Activated T-cell treated with anti-CD3 and anti-CD28 coated beads, Interleukin-2, amount 50 U/mL, for 72 hours (primary cell): ENCODE results near the gene STXBP4. TPM values are rescaled to one million over a fixed set of nuclear protein-coding genes. Genes with fewer than 3 reads are reported as not detected.

Experiments
- ATAC-seq, 2 donors: fragments of 150-1000 bp; cut with Tn5 transposase; replicated peaks in 1 of 2; 2 replicates each; pipeline ENCODE4 v1.10.0; 2021; ENCODE audit warnings: moderate library complexity in 2 of 2, mild to moderate bottlenecking in 1 of 2
- DNase-seq, 2 donors: peaks; one replicate each; pipeline ENCODE4 v3.0.0; 2021 to 2022; ENCODE audit warnings: mixed read lengths in 1 of 2
- H3K27ac Mint-ChIP-seq: one replicate; pipeline ENCODE4 v1.8.0; 2022; ENCODE audit warnings: mild to moderate bottlenecking, moderate library complexity, mixed read lengths
- H3K27me3 Mint-ChIP-seq: one replicate; pipeline ENCODE4 v1.8.0; 2022; ENCODE audit warnings: low read depth, mixed read lengths
- H3K36me3 Mint-ChIP-seq, 2 donors: one replicate each; pipeline ENCODE4 v1.8.0; 2022; ENCODE audit warnings: mixed read lengths in 2 of 2, mild to moderate bottlenecking in 1 of 2; ENCODE audit not compliant: insufficient read depth in 2 of 2
- H3K4me1 Mint-ChIP-seq: one replicate; pipeline ENCODE4 v1.8.0; 2022; ENCODE audit warnings: low read depth, mixed read lengths
- H3K4me3 Mint-ChIP-seq, 2 donors: one replicate each; pipeline ENCODE4 v1.8.0; 2022; ENCODE audit warnings: mild to moderate bottlenecking in 2 of 2, mixed read lengths in 2 of 2, moderate library complexity in 2 of 2
- H3K9me3 Mint-ChIP-seq, 2 donors: one replicate each; pipeline ENCODE4 v1.8.0; 2022; ENCODE audit warnings: mixed read lengths in 2 of 2
- total RNA-seq, 2 donors: library from RNA; stranded (reverse); gene quantifications; one replicate each; pipeline ENCODE4 v1.2.3, GENCODE V29; 2022

Gene STXBP4
- total RNA-seq, 2 donors from 2014 or later = 6.3 to 6.4 TPM

DNA sequence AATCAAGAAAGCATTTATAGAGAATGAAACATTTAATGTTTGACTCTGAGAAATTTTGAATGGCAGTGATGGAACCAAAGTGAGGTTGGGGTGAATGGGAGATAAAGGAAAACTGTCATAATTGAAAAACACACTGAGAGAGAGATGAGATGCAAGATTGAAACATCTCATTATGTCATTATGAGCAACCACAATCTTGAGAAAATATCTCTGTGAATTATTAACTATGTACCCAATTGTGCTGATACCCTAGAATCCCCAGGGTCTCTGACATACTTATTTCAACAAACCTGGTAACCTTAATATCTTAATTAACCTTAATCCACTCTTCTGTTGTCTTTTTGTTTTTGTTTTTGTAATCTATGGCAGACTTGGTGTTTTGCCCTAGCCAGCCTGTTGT is 152.7 kb downstream of the STXBP4 start:
- no peaks in the 10 kb centered on the region for H3K4me1 Mint-ChIP-seq
- no peak for DNase-seq
- ATAC-seq = no peak
- H3K27me3 Mint-ChIP-seq = no peaks in the 10 kb centered on the region
- H3K36me3 Mint-ChIP-seq = no peaks in the 10 kb centered on the region
- H3K4me3 Mint-ChIP-seq = no peak overlapping the region
- no peaks in the 10 kb centered on the region for H3K9me3 Mint-ChIP-seq
- H3K27ac Mint-ChIP-seq = no peak overlapping the region

DNA sequence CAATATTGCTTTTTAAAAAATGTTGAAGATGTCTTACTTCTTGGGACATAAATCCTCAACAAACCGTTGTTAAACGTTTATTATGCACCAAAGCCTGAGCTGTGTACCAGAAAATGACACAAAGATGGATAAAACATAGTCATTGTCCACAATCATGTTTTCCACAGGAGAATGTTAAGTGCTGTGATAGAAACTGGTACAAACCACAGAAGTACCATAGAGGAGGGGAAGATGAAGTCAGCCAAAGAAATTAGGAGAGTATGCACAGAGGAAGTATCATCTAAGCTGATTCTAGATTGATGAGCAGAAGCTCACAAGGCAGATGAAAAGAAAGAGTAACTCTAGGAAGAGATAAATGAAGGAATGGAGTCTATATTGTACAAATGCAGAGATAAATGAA is 153.5 kb downstream of the STXBP4 start:
- DNase-seq (no peak), ATAC-seq (no peak)
- no peaks in the 10 kb centered on the region for H3K4me1 Mint-ChIP-seq
- H3K36me3 Mint-ChIP-seq = no peaks in the 10 kb centered on the region
- no peak overlapping the region for H3K27ac Mint-ChIP-seq
- H3K27me3 Mint-ChIP-seq = no peaks in the 10 kb centered on the region
- no peak overlapping the region for H3K4me3 Mint-ChIP-seq
- no peaks in the 10 kb centered on the region for H3K9me3 Mint-ChIP-seq

DNA sequence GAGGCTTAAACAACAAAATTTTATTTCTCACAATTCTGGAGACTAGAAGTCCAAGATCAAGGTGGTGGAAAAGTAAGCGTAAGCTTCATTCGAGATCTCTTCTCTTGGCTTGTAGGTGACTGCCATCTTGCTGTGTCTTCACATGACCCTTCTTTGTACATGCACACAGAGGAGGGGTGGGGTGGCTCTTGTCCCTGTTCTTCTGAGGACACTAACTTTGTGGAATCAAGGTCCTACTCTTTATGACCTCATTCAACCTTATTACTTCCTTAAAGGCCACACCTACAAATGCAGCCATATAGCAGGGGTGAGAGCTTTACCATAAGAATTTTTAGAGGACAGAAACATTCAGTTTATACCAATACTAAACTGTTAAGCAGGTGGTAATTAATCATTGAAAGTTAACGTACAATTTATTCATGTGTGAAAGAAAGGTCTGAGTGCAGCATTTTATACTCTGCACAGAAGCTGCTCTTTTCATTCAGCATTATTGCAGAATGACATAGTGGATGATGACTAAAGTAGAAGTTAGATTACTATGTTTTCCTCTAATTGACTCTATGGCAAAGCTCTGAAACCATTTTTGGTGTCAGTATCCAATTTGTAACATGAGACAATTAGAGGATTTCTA is 156.3 kb downstream of the STXBP4 start:
- H3K27me3 Mint-ChIP-seq = no peaks in the 10 kb centered on the region
- H3K27ac Mint-ChIP-seq = no peak overlapping the region
- H3K4me3 Mint-ChIP-seq = no peak overlapping the region
- no peak for ATAC-seq
- DNase-seq = no peak
- no peaks in the 10 kb centered on the region for H3K4me1 Mint-ChIP-seq
- H3K9me3 Mint-ChIP-seq = no peaks in the 10 kb centered on the region
- H3K36me3 Mint-ChIP-seq = no peaks in the 10 kb centered on the region

DNA sequence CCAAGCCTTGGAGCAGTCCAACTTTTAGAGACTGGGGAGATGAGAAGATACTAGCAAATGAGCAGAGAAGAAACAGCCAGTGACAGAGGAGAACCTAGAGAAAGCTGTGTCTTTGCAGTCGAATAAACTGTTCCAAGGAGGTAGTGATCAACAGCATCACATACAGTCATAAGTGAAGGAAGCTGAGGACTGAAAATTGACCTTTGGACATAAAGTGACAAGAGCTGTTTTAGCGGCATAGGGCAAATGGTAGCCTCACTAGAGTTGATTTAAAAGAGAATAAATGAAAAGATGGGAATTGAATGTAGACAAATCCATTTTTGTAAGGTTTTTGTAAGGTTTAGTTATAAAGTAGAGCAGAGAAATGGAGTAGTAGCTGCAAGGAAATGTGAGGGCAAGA is 165.0 kb downstream of the STXBP4 start:
- Mint-ChIP-seq H3K4me1 (no peaks in the 10 kb centered on the region), H3K27ac (no peak overlapping the region), H3K36me3 (no peaks in the 10 kb centered on the region), H3K9me3 (no peaks in the 10 kb centered on the region), H3K4me3 (no peak overlapping the region), H3K27me3 (no peaks in the 10 kb centered on the region)
- ATAC-seq (no peak), DNase-seq (no peak)

DNA sequence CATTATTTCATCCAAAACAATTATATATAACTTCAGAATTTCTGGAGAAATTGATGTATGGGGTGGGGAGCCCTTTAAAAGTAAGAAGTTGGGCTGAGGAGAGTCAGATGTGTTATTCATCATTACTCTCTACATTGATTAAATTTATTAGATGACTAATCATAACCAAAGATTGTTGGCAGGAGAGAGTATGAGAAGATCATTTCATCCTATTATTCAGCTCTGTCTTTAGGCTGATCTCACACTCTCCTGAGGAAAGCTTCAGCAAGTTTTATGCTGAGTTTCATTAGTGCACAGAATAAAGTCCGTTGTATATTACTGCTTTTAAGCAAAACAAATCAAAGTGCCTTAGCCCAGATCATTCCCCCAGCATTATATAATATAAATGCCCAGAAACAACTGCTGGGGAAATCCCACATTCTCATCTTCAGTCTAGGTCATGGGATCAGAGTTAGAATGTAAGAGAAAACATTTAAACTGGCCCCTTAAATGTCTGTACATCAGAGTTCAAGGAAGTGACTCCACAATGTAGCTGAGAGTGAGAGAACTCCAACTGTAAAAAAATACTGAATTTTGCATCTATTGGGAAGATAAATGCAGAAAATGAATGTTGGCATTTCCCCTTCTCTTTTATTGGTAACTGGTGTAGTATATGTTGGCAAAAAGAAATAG is 166.1 kb downstream of the STXBP4 start:
- H3K27me3 Mint-ChIP-seq = no peaks in the 10 kb centered on the region
- ATAC-seq = no peak

DNA sequence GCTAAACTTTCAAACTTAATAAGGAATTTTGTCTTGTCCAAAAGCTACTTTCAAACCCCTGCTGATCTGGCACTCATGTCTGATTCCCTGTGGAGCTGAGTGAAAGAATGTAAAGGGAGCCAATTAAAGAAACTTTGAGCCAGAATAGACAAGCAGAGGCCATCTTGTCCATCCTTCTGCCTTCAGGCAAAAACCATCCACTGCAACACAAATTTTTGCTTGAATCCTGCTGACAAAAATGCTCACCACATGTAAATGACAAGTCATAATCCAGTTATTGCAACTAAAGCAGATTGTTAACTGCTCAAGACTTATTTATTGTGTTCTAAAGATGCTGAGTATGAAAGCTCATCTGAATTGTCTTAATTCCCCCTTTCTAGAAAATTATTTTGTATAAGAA is 172.2 kb downstream of the STXBP4 start:
- no peak for ATAC-seq
- no peaks in the 10 kb centered on the region for H3K9me3 Mint-ChIP-seq
- H3K27me3 Mint-ChIP-seq = no peaks in the 10 kb centered on the region
- no peaks in the 10 kb centered on the region for H3K36me3 Mint-ChIP-seq
- no peak overlapping the region for H3K27ac Mint-ChIP-seq
- DNase-seq = no peak
- H3K4me3 Mint-ChIP-seq = no peak overlapping the region
- H3K4me1 Mint-ChIP-seq = no peaks in the 10 kb centered on the region

More for the DNA sequence above, 166.1 kb downstream of the STXBP4 start:
- H3K4me3 Mint-ChIP-seq = no peak overlapping the region
- H3K36me3 Mint-ChIP-seq = no peaks in the 10 kb centered on the region
- H3K4me1 Mint-ChIP-seq = no peaks in the 10 kb centered on the region
- DNase-seq = no peak
- no peak overlapping the region for H3K27ac Mint-ChIP-seq
- H3K9me3 Mint-ChIP-seq = no peaks in the 10 kb centered on the region

DNA sequence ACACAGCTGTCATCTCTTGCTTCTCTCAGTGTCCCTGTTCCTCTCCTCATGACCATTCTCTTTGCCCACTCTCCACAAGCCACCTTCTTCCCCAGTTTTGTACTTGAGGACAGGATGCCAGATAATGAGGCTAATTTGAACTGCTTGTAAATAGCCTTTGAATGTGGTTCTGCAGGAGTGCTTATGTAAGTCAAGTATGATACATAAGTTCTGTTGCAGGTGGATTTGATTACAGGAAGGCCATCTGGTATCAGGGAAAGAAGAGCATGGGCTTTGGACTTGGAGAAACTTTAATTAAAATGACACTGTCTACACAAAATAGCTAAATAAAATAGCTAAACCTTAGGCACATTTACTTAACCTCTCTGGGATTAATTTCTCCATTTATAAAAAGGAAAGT is 176.0 kb downstream of the STXBP4 start:
- DNase-seq = no peak
- Mint-ChIP-seq H3K4me1 (no peaks in the 10 kb centered on the region), H3K4me3 (no peak overlapping the region), H3K9me3 (no peaks in the 10 kb centered on the region), H3K27me3 (no peaks in the 10 kb centered on the region), H3K27ac (no peak overlapping the region), H3K36me3 (no peaks in the 10 kb centered on the region)
- ATAC-seq = no peak

DNA sequence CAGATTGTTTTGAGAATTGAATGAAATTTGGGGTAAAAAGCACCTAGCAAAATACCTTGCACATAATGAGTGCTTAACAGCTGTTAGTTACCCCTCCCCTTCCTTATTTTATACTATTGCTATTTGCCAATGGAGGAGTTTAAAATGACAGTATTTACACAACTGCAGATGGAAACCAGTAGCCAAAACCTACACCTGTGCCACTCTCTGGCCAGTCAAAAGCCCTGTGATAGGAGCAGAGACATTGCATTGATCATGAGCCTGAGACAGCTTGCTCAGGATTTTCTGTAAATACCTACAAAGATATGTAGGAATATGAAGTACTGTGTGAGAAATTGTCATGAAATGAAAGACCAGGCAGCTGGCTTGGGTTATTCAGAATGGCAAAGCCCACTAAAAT is 180.9 kb downstream of the STXBP4 start:
- ATAC-seq (no peak), DNase-seq (no peak)
- Mint-ChIP-seq H3K27me3 (no peaks in the 10 kb centered on the region), H3K27ac (no peak overlapping the region), H3K4me1 (no peaks in the 10 kb centered on the region), H3K4me3 (no peak overlapping the region), H3K9me3 (no peaks in the 10 kb centered on the region), H3K36me3 (no peaks in the 10 kb centered on the region)

DNA sequence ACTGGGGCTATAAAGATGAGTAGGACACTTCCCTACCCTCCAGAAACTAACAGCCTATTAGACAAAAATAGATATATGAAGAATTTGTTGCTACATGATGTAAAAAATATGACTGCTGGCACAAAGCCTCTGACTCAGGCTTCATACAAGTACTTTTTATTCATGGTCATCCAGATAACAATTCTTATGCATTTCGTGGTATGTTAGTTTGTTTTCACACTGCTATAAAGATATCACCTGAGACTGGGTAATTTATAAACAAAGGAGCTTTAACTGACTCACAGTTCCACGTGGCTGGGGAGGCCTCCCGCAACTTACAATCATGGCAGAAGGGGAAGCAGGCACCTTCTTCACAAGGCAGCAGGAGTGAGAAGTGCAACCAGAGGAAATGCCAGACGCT is 183.7 kb downstream of the STXBP4 start:
- Mint-ChIP-seq H3K36me3 (no peaks in the 10 kb centered on the region), H3K27ac (no peak overlapping the region), H3K27me3 (no peaks in the 10 kb centered on the region), H3K4me3 (no peak overlapping the region), H3K4me1 (no peaks in the 10 kb centered on the region), H3K9me3 (no peaks in the 10 kb centered on the region)
- DNase-seq (no peak), ATAC-seq (no peak)

DNA sequence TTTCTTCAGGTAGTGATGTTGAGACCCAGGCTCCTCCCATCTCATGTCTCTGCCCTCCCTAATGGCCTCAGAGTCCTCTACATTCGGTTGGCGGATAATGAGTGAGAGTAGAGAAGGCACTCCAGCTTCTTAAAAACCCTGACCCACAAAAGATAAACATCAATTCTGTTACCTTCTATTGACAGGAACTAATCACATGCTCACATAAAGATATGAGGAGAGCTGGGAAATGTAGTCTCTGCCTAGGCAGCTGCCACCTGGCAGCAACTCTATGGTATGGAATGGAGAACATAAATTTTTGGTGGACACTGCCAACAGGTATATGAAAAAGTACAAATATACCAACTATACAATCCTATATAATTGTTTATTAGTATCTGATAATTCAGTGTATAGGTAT is 185.5 kb downstream of the STXBP4 start:
- no peaks in the 10 kb centered on the region for H3K9me3 Mint-ChIP-seq

DNA sequence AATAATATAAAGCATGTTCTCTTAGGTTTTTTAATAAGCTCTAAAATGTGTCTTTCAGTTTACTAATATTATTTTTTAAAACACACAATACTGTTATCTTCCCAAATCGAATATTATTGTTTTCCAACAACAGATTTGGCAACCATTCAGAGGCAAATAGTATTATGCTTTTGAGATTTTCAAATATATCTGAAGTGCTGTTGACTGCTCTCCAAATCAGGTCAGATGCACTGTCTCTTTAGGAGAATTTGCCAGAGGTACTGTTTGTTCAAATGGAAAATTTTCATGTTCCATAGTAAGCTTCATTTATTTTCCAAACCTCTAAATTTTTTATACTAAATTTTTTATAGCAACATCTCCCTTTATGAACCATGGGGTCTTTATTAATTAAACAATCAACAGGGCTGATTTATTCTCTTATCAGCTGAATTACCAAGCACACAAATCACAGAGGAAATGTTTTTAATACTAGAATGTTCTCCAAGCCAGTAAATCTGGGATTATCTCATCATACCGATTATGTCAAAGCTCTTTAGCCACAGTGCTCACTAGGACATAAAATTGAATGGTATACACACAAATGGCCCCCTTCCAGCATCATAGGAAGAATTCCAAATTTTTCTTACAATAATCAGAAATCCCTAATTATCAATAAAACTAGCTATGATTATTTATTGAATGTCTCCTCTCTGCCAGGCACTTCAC is 187.4 kb downstream of the STXBP4 start:
- H3K27ac Mint-ChIP-seq = no peak overlapping the region
- H3K4me1 Mint-ChIP-seq = no peaks in the 10 kb centered on the region
- H3K27me3 Mint-ChIP-seq = no peaks in the 10 kb centered on the region
- no peaks in the 10 kb centered on the region for H3K9me3 Mint-ChIP-seq
- H3K36me3 Mint-ChIP-seq = no peaks in the 10 kb centered on the region
- no peak for ATAC-seq
- H3K4me3 Mint-ChIP-seq = no peak overlapping the region
- DNase-seq = no peak

More for the DNA sequence above, 185.5 kb downstream of the STXBP4 start:
- Mint-ChIP-seq H3K27me3 (no peaks in the 10 kb centered on the region), H3K4me1 (no peaks in the 10 kb centered on the region), H3K27ac (no peak overlapping the region), H3K36me3 (no peaks in the 10 kb centered on the region), H3K4me3 (no peak overlapping the region)
- DNase-seq = no peak
- no peak for ATAC-seq

DNA sequence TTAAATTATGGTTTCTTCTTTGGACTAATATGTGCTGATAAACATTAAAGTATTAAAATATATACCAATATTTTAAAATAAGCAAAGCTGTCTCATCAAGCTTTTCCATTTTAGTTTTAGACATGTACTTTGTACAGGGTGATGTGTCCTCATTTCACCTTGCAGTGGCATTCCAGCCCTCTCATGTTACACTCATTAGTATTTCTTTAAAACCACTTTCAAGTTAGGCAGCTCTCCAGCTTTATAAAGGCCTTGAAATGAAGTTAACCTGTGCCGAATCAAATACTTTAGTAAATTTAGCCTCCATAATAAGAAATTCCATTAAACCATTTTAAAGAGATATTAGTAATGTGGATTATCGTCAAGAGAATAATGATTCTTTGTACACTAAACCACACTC is 188.6 kb downstream of the STXBP4 start:
- Mint-ChIP-seq H3K4me3 (no peak overlapping the region), H3K27me3 (no peaks in the 10 kb centered on the region), H3K27ac (no peak overlapping the region), H3K9me3 (no peaks in the 10 kb centered on the region), H3K36me3 (no peaks in the 10 kb centered on the region), H3K4me1 (no peaks in the 10 kb centered on the region)
- no peak for ATAC-seq
- DNase-seq = no peak

DNA sequence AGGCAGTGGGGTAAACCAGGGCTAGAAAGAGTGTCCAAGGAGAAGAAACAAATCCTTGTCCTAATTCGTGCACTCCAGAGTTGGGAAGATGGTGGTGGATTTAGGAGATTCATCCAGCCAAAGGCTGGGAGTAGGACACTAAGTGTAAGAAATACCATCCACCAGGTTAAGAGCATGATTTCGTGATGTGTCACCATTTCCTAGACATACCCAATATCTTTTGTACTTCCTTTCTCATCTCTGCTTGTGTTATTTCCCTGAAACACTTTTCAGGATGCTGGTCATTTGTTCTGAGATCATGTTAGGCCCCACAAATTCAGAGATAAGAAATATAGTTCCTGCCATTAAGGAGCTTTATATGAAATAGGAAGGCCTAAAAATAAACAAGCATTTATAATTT is 189.9 kb downstream of the STXBP4 start:
- H3K9me3 Mint-ChIP-seq = no peaks in the 10 kb centered on the region
- H3K4me3 Mint-ChIP-seq = no peak overlapping the region
- H3K27me3 Mint-ChIP-seq = no peaks in the 10 kb centered on the region
- no peak for ATAC-seq
- no peak overlapping the region for H3K27ac Mint-ChIP-seq
- no peaks in the 10 kb centered on the region for H3K4me1 Mint-ChIP-seq
- no peaks in the 10 kb centered on the region for H3K36me3 Mint-ChIP-seq
- DNase-seq = no peak
